ENCODE data around the gene RIMS3.
"Not testable (repeated sequence)": the region's sequence is repeated elsewhere in the genome, so short reads cannot be mapped to it uniquely, and the experiment has no call there.

RIMS3 gene

DNA sequence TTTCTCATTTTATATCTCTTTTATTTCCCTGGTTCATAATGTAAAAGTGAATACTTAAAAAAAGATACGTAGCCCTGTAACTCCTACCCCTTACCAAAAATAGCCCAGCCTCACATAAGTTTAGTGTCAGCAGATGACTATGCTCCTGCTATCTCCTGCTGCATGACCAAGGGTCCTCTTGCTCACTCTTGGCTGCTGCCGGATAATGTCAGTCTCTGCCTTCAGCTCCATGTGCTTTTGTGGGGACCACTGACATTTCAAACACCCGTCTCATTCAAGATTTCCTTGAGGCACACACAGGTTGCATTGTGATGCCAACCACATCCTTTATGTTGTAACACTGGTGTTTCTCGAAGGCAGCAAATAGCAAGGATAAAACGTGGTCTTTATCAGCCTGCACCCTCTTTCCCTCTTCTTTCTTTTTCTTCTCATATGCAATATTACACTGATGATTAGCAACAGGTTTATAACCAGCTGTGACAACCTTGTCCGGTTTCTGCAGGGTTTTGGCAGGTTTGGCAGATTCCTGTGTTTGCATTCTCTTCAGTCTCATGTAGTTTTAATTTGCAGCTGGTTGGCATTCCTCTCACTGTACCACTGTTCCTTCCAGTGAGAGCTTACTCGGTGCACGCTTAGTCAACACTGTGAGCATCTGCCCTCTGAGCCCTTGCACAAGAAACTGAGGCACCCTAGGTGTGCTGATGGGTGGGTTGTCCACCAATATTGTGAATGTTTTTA is 71.9 kb downstream of the RIMS3 start:
- DNase-seq (ENCODE audit: low read depth in 2 of 2): no peak

DNA sequence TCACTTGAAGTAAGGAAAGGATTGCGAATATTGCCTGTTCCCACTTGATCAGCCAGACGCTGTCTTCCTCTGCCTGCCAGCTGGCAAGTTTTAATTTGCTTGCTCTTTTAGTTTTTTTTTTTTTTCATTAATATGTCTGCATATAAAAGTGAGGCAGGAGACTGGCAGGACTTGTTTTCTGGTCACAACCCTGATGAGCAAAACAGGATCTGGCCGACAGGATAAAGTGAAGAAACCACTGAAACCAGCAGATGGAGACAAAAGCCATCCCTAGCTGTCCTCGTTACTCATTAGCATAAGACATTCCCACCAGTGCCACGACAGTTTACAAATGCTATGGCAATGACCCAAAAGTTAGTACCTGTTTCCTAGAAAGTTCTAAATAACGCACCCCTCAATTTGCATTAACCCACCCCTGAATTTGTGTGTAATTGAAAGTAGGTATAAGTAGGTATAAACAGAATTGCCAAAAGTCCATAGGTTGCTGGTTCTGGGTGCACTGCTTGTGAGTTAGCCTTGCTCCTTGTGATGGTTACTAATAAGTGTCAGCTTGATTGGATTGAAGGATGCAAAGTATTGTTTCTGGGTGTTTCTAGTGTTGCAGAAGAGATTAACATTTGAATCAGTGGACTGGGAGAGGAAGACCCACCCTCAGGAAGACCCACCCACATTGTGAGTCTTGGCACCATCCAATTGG is 73.2 kb downstream of the RIMS3 start:
- DNase-seq (ENCODE audit: low read depth in 2 of 2): no peak

DNA sequence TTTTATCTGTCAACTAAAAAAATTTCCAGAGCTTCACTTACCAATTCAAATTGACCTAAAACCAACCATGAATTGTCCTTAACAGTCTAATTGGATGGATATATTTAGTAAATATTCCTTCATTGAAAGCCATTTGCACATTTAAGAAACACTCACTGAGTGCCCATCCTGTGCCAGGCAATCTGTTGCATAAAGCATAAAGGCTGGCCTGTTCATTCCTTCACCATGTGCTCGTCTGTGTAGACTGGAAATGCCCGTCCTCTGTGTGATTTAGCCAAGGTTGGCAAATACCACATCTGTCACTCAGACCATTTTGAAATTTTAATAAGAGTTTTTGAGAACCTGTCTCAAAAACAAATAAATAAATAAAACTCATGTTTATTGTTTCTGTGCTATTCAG is 76.9 kb downstream of the RIMS3 start:
- DNase-seq (ENCODE audit: low read depth in 2 of 2): no peak

DNA sequence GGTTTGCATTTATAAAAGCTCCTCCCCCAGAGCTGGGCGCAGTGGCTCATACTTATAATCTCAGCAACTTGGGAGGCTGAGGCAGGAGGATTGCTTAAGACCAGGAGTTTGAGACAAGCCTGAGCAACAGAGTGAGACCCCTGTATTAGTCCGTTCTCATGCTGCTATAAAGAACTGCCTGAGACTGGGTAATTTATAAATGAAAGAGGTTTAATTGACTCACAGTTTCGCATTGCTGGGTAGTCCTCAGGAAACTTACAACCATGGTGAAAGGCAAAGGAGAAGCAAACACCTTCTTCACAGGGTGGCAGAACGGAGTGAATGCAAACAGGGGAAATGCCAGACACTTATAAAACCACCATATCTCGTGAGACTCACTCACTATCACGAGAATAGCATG is 81.5 kb downstream of the RIMS3 start:
- no peak for DNase-seq (ENCODE audit: low read depth in 2 of 2)

DNA sequence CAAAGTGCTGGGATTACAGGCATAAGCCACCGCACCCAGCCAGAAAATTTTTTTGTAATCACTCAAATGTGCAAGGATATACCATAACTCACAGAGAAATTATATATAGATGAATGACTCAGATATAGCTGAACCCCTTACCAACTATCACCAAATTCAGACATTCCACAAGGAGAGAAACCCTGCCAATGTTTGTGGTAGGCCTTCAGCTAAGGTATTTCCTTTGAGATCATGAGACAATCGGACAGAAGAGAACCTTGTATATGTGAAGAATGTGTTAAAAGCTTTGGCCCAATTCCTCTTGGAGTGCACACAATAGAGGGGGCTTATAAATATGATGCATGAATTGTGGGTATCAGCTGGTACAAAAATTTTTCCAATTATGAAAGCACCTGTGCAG is 83.4 kb downstream of the RIMS3 start:
- no peak for DNase-seq (ENCODE audit: low read depth in 2 of 2)

DNA sequence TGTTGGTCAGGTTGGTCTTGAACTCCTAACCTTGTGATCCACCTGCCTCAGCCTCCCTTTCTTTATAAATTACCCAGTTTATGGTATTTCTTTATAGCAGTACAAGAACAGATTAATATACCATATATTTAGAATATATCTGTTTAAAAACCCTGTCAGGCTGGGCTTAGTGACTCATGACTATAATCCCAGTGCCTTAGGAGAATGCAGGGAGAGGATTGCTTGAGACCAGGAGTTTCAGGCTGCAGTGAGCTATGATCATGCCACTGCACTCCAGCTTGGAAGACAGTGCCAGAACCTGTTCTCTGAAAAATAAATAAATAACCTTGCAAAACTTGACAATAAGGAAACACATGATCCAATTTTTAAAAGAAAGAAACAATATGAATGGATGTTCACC is 90.1 kb downstream of the RIMS3 start:
- DNase-seq (ENCODE audit: low read depth in 2 of 2): no peak

DNA sequence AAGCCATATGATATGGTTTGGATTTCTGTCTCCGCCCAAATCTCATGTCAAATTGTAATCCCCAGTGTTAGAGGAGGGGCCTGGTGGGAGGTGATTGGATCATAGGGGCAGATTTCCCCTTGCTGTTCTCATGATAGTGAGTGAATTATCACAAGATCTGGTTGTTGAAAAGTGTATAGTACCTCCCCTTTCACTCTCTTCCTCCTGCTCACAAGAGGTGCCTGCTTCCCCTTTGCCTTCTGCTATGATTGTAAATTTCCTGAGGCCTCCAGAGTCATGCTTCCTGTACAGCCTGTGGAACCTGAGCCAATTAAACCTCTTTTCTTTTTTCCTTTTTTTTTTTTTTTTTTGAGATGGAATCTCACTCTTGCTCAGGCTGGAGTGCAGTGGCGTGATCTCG is 90.7 kb downstream of the RIMS3 start:
- DNase-seq (ENCODE audit: low read depth in 2 of 2): not testable (repeated sequence)

All from stimulated activated CD8-positive, alpha-beta memory T cell treated with anti-CD3 and anti-CD28 coated beads, Interleukin-2, amount 100 ng/mL, for 1 hour (primary cell).